H9 (cell line): ENCODE data around the gene TENM4. TPM values are rescaled to one million over a fixed set of nuclear protein-coding genes. Genes with fewer than 3 reads are reported as not detected.

Source experiments
- DNase-seq: peaks from one replicate; pipeline ENCODE4 v3.0.0-alpha.2; 2017
- H2AFZ ChIP-seq: one replicate; pipeline ENCODE4 v1.6.1; 2013; ENCODE audit warnings: mild to moderate bottlenecking, low read length, control low read depth, moderate library complexity
- H2AK5ac ChIP-seq: 2 replicates; pipeline ENCODE4 v1.6.1; 2013; ENCODE audit warnings: low read length, control low read depth, mixed read lengths; ENCODE audit not compliant: insufficient read length
- H2BK120ac ChIP-seq: one replicate; pipeline ENCODE4 v1.6.1; 2013; ENCODE audit warnings: low read depth, mild to moderate bottlenecking, low read length, control low read depth, inconsistent platforms; ENCODE audit not compliant: poor library complexity, severe bottlenecking
- H2BK12ac ChIP-seq: 2 replicates; pipeline ENCODE4 v1.6.1; 2013; ENCODE audit warnings: low read length, control low read depth, mixed read lengths, low read depth; ENCODE audit not compliant: insufficient read length
- H2BK15ac ChIP-seq: 2 replicates; pipeline ENCODE4 v1.6.1; 2013; ENCODE audit warnings: low read depth, low read length, control low read depth
- H2BK20ac ChIP-seq: one replicate; pipeline ENCODE4 v1.6.1; 2013; ENCODE audit warnings: low read depth, mild to moderate bottlenecking, low read length, control low read depth, inconsistent platforms; ENCODE audit not compliant: poor library complexity, severe bottlenecking
- H2BK5ac ChIP-seq: 2 replicates; pipeline ENCODE4 v1.6.1; 2013; ENCODE audit warnings: low read length, control low read depth, mixed read lengths; ENCODE audit not compliant: insufficient read length
- H3K14ac ChIP-seq: 2 replicates; pipeline ENCODE4 v1.6.1; 2013; ENCODE audit warnings: low read length, control low read depth; ENCODE audit not compliant: insufficient read depth
- H3K18ac ChIP-seq: 2 replicates; pipeline ENCODE4 v1.6.1; 2013; ENCODE audit warnings: low read depth, mild to moderate bottlenecking, mixed read lengths, low read length, control low read depth; ENCODE audit not compliant: insufficient read length
- H3K23ac ChIP-seq: 2 replicates; pipeline ENCODE4 v1.6.1; 2013; ENCODE audit warnings: low read length, control low read depth, mixed read lengths, low read depth; ENCODE audit not compliant: insufficient read length
- H3K23me2 ChIP-seq: 2 replicates; pipeline ENCODE4 v1.6.1; 2013; ENCODE audit warnings: low read depth, mild to moderate bottlenecking, mixed read lengths, low read length, control low read depth; ENCODE audit not compliant: insufficient read length, poor library complexity, severe bottlenecking
- H3K27ac ChIP-seq: 2 replicates; pipeline ENCODE4 v1.5.1; 2013; ENCODE audit warnings: low read length, control low read depth, mixed read lengths, low read depth; ENCODE audit not compliant: insufficient read length
- H3K27me3 ChIP-seq: 2 replicates; pipeline ENCODE4 v1.6.1; 2013; ENCODE audit warnings: low read length, control low read depth, inconsistent platforms; ENCODE audit not compliant: insufficient read depth
- H3K4ac ChIP-seq: 2 replicates; pipeline ENCODE4 v1.6.1; 2013; ENCODE audit warnings: low read depth, mild to moderate bottlenecking, control low read depth, inconsistent platforms, low read length, moderate library complexity
- H3K4me1 ChIP-seq: 2 replicates; pipeline ENCODE4 v1.6.1; 2013; ENCODE audit warnings: low read length, control low read depth, inconsistent platforms; ENCODE audit not compliant: insufficient read depth
- H3K4me2 ChIP-seq: 2 replicates; pipeline ENCODE4 v1.6.1; 2013; ENCODE audit warnings: low read length, control low read depth, mixed read lengths; ENCODE audit not compliant: insufficient read length, insufficient read depth
- H3K56ac ChIP-seq: 2 replicates; pipeline ENCODE4 v1.6.1; 2013; ENCODE audit warnings: low read depth, mild to moderate bottlenecking, mixed read lengths, low read length, control low read depth; ENCODE audit not compliant: insufficient read length
- H3K79me1 ChIP-seq: 2 replicates; pipeline ENCODE4 v1.6.1; 2013; ENCODE audit warnings: low read depth, mild to moderate bottlenecking, moderate library complexity, low read length, control low read depth, inconsistent platforms; ENCODE audit not compliant: insufficient read depth, poor library complexity, severe bottlenecking
- H3K79me2 ChIP-seq: 2 replicates; pipeline ENCODE4 v1.6.1; 2013; ENCODE audit warnings: low read length, control low read depth, inconsistent platforms; ENCODE audit not compliant: insufficient read depth
- H3K9ac ChIP-seq: 2 replicates; pipeline ENCODE4 v1.6.1; 2013; ENCODE audit warnings: low read length, control low read depth, mixed read lengths; ENCODE audit not compliant: insufficient read length; ENCODE audit errors: extremely low read depth
- H3K9me3 ChIP-seq: one replicate; pipeline ENCODE4 v1.6.1; 2013; ENCODE audit warnings: low read depth, low read length, inconsistent platforms; ENCODE audit not compliant: control insufficient read depth
- H3T11ph ChIP-seq: one replicate; pipeline ENCODE4 v1.6.1; 2013; ENCODE audit warnings: mild to moderate bottlenecking, low read length, control low read depth, inconsistent platforms
- H4K20me1 ChIP-seq: one replicate; pipeline ENCODE4 v1.6.1; 2013; ENCODE audit not compliant: control insufficient read depth, insufficient read length, insufficient read depth
- H4K5ac ChIP-seq: 2 replicates; pipeline ENCODE4 v1.6.1; 2013; ENCODE audit warnings: low read depth, mild to moderate bottlenecking, mixed read lengths, low read length, control low read depth; ENCODE audit not compliant: insufficient read length
- H4K8ac ChIP-seq: replicated peaks from 2 replicates; pipeline ENCODE4 v1.6.1; 2013; ENCODE audit warnings: low read length, control low read depth, mixed read lengths, low read depth; ENCODE audit not compliant: insufficient read length
- H4K91ac ChIP-seq: 2 replicates; pipeline ENCODE4 v1.6.1; 2013; ENCODE audit warnings: low read depth, mild to moderate bottlenecking, moderate library complexity, mixed read lengths, low read length, control low read depth; ENCODE audit not compliant: insufficient read length
- H3K27ac Mint-ChIP-seq, 3 experiments: 2 replicates in 2 of 3; 3 replicates in 1 of 3; pipeline ENCODE4 v1.8.0; 2020 to 2021; ENCODE audit warnings: mixed read lengths in 3 of 3, mild to moderate bottlenecking in 1 of 3, moderate library complexity in 1 of 3
- H3K27me3 Mint-ChIP-seq: 2 replicates; pipeline ENCODE4 v1.8.0; 2021; ENCODE audit warnings: low read depth, mild to moderate bottlenecking, moderate library complexity, mixed read lengths
- H3K36me3 Mint-ChIP-seq, 3 experiments: 2 replicates in 2 of 3; 3 replicates in 1 of 3; pipeline ENCODE4 v1.8.0; 2020 to 2021; ENCODE audit warnings: low read depth in 3 of 3, mixed read lengths in 3 of 3; ENCODE audit not compliant: insufficient read depth in 1 of 3
- H3K4me1 Mint-ChIP-seq, 2 experiments: 2 replicates each; pipeline ENCODE4 v1.8.0; 2020; ENCODE audit warnings: mixed read lengths in 2 of 2
- H3K4me3 Mint-ChIP-seq, 2 experiments: 2 replicates in 1 of 2; 3 replicates in 1 of 2; pipeline ENCODE4 v1.8.0; 2020 to 2021; ENCODE audit warnings: mild to moderate bottlenecking in 2 of 2, mixed read lengths in 2 of 2, moderate library complexity in 1 of 2
- H3K9me3 Mint-ChIP-seq, 2 experiments: 2 replicates in 1 of 2; 3 replicates in 1 of 2; pipeline ENCODE4 v1.8.0; 2020; ENCODE audit warnings: mild to moderate bottlenecking in 2 of 2, mixed read lengths in 2 of 2, moderate library complexity in 1 of 2
- total RNA-seq: library from RNA; stranded (reverse); gene quantifications from 2 replicates; pipeline ENCODE4 v1.2.1, GENCODE V29; 2021
- TF ChIP-seq, protein P1 (sequence below): fragments of 200-600 bp; sonication (generic); conservative IDR thresholded peaks from 3 replicates; pipeline ENCODE4 v1.8.0; 2021; ENCODE audit warnings: antibody characterized with exemption, mild to moderate bottlenecking

TENM4 gene
- total RNA-seq, 1 experiment from 2014 or later: 4.6 TPM

DNA sequence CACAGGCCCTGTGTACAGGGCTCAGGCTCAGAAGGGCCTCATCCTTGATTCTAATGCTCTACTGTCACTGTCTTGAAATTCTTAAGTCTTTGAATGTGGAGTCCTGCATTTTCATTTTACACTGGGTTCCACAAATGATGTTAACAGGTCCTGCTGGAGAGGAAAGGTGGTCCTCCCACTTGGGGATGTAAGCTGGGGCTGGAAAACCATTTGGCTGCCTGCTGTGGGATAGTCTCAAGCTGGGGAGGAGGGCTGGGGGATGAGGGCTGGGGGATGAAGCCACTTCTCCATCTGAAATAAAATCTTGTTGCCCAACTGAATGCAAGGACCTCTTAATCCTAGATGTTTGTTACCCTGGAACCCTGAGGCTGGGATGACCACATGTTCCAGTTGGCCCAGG lies 423.0 kb downstream of the TENM4 start:
- H2BK20ac ChIP-seq: no peak overlapping the region
- DNase-seq: no peak
- H4K91ac ChIP-seq: no peak overlapping the region
- H3K36me3 Mint-ChIP-seq: no peaks in the 10 kb centered on the region
- H2BK5ac ChIP-seq: no peak overlapping the region
- H3T11ph ChIP-seq: no peak overlapping the region
- H4K5ac ChIP-seq: no peak overlapping the region
- no peak overlapping the region for H3K9ac ChIP-seq
- no peaks in the 10 kb centered on the region for H3K9me3 ChIP-seq
- H3K23ac ChIP-seq: no peak overlapping the region
- no peak overlapping the region for H3K4me3 Mint-ChIP-seq
- H3K4ac ChIP-seq: no peak overlapping the region
- no peak overlapping the region for H2BK12ac ChIP-seq
- H3K18ac ChIP-seq: no peak overlapping the region
- no peak overlapping the region for H2BK15ac ChIP-seq
- no peaks in the 10 kb centered on the region for H3K27me3 ChIP-seq
- H4K8ac ChIP-seq: no peak overlapping the region
- no peak overlapping the region for H2AFZ ChIP-seq
- no peaks in the 10 kb centered on the region for H3K79me2 ChIP-seq
- H3K4me1 Mint-ChIP-seq: peaks cover 13 to 20% of the 10 kb centered on the region in 2 experiments
- no peaks in the 10 kb centered on the region for H4K20me1 ChIP-seq
- no peak overlapping the region for H3K56ac ChIP-seq
- H3K4me2 ChIP-seq: no peak overlapping the region
- no peak overlapping the region for H3K27ac ChIP-seq
- H3K27ac Mint-ChIP-seq: no peak overlapping the region
- no peaks in the 10 kb centered on the region for H3K79me1 ChIP-seq
- H2AK5ac ChIP-seq: no peak overlapping the region
- TF ChIP-seq, protein P1, sequence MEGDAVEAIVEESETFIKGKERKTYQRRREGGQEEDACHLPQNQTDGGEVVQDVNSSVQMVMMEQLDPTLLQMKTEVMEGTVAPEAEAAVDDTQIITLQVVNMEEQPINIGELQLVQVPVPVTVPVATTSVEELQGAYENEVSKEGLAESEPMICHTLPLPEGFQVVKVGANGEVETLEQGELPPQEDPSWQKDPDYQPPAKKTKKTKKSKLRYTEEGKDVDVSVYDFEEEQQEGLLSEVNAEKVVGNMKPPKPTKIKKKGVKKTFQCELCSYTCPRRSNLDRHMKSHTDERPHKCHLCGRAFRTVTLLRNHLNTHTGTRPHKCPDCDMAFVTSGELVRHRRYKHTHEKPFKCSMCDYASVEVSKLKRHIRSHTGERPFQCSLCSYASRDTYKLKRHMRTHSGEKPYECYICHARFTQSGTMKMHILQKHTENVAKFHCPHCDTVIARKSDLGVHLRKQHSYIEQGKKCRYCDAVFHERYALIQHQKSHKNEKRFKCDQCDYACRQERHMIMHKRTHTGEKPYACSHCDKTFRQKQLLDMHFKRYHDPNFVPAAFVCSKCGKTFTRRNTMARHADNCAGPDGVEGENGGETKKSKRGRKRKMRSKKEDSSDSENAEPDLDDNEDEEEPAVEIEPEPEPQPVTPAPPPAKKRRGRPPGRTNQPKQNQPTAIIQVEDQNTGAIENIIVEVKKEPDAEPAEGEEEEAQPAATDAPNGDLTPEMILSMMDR: no peak
- H3K4me1 ChIP-seq: no peaks in the 10 kb centered on the region
- H3K9me3 Mint-ChIP-seq: no peaks in the 10 kb centered on the region
- H3K23me2 ChIP-seq: no peaks in the 10 kb centered on the region
- no peak overlapping the region for H2BK120ac ChIP-seq
- peaks cover 5% of the 10 kb centered on the region for H3K27me3 Mint-ChIP-seq
- no peak overlapping the region for H3K14ac ChIP-seq
